SK-N-SH treated with all-trans-retinoic acid at 6 μM for 48 hours (cell line): ENCODE data around the gene STK32B.

Experiments used
- ATAC-seq: fragments of 200-7000 bp; cut with Tn5 transposase; 3 replicates; pipeline ENCODE4 v1.9.1; 2020; ENCODE audit warnings: mild to moderate bottlenecking, moderate library complexity
- ARNTL ChIP-seq: fragments of 450-650 bp; formaldehyde crosslinking; IDR thresholded peaks from 2 replicates; pipeline ENCODE4 v1.5.0; 2020; ENCODE audit warnings: low read depth, mild to moderate bottlenecking, moderate library complexity, borderline replicate concordance
- BACH2 ChIP-seq: fragments of 250-450 bp; sonication (Bioruptor Pico); IDR thresholded peaks from 2 replicates; pipeline ENCODE4 v1.9.0; 2021; ENCODE audit warnings: mild to moderate bottlenecking, borderline replicate concordance
- CSDC2 ChIP-seq: fragments of 250-450 bp; sonication (Bioruptor Pico); IDR thresholded peaks from 2 replicates; pipeline ENCODE4 v1.5.0; 2020; ENCODE audit warnings: mild to moderate bottlenecking, moderate library complexity
- ESRRG ChIP-seq: fragments of 250-450 bp; sonication (Bioruptor Pico); IDR thresholded peaks from 2 replicates; pipeline ENCODE4 v1.6.1; 2021; ENCODE audit warnings: mild to moderate bottlenecking
- GLIS3 ChIP-seq: fragments of 250-450 bp; sonication (Bioruptor Pico); IDR thresholded peaks from 2 replicates; pipeline ENCODE4 v1.5.0; 2020; ENCODE audit warnings: mild to moderate bottlenecking, moderate library complexity
- ISL1 ChIP-seq: fragments of 250-450 bp; sonication (Bioruptor Pico); IDR thresholded peaks from 2 replicates; pipeline ENCODE4 v2.1.2; 2022; ENCODE audit warnings: mild to moderate bottlenecking, moderate library complexity
- OSR1 ChIP-seq: fragments of 250-450 bp; sonication (Bioruptor Pico); IDR thresholded peaks from 2 replicates; pipeline ENCODE4 v1.8.0; 2022; ENCODE audit warnings: moderate library complexity, mild to moderate bottlenecking, inconsistent platforms
- PPARA ChIP-seq: fragments of 250-450 bp; sonication (Bioruptor Pico); IDR thresholded peaks from 2 replicates; pipeline ENCODE4 v1.5.0; 2020; ENCODE audit warnings: mild to moderate bottlenecking, borderline replicate concordance
- SNAI2 ChIP-seq: fragments of 250-450 bp; sonication (Bioruptor Pico); IDR thresholded peaks from 2 replicates; pipeline ENCODE4 v1.5.0; 2020; ENCODE audit warnings: mild to moderate bottlenecking, moderate library complexity
- TOX ChIP-seq: fragments of 250-450 bp; sonication (Bioruptor Pico); IDR thresholded peaks from 2 replicates; pipeline ENCODE4 v1.8.0; 2021; ENCODE audit warnings: mild to moderate bottlenecking, moderate library complexity, borderline replicate concordance
- TSHZ2 ChIP-seq: fragments of 250-450 bp; sonication (Bioruptor Pico); IDR thresholded peaks from 2 replicates; pipeline ENCODE4 v1.5.0; 2020; ENCODE audit warnings: mild to moderate bottlenecking, moderate library complexity
- ZC3H10 ChIP-seq: fragments of 250-450 bp; sonication (Bioruptor Pico); IDR thresholded peaks from 2 replicates; pipeline ENCODE4 v1.5.1; 2021; ENCODE audit warnings: mild to moderate bottlenecking, moderate library complexity
- ZFP3 ChIP-seq: fragments of 250-450 bp; sonication (Bioruptor Pico); IDR thresholded peaks from 2 replicates; pipeline ENCODE4 v1.5.0; 2020; ENCODE audit warnings: mild to moderate bottlenecking, moderate library complexity
- ZFP30 ChIP-seq: fragments of 450-650 bp; formaldehyde crosslinking; IDR thresholded peaks from 2 replicates; pipeline ENCODE4 v1.5.0; 2022; ENCODE audit warnings: mild to moderate bottlenecking, moderate library complexity
- ZNF565 ChIP-seq: fragments of 450-650 bp; formaldehyde crosslinking; conservative IDR thresholded peaks from 2 replicates; pipeline ENCODE4 v1.5.0; 2020; ENCODE audit warnings: low read depth, mild to moderate bottlenecking, moderate library complexity
- ZNF70 ChIP-seq: fragments of 450-650 bp; formaldehyde crosslinking; IDR thresholded peaks from 2 replicates; pipeline ENCODE4 v1.5.0; 2020; ENCODE audit warnings: mild to moderate bottlenecking, moderate library complexity
- ZNF8 ChIP-seq: fragments of 450-650 bp; formaldehyde crosslinking; IDR thresholded peaks from 2 replicates; pipeline ENCODE4 v1.5.0; 2020; ENCODE audit warnings: mild to moderate bottlenecking, moderate library complexity
- TF ChIP-seq, protein P1 (sequence below): fragments of 250-450 bp; sonication (Bioruptor Pico); IDR thresholded peaks from 2 replicates; pipeline ENCODE4 v1.5.1; 2020; ENCODE audit warnings: low read depth, mild to moderate bottlenecking, moderate library complexity
- TF ChIP-seq, protein P2 (sequence below): fragments of 250-450 bp; sonication (Bioruptor Pico); IDR thresholded peaks from 2 replicates; pipeline ENCODE4 v1.8.0; 2021; ENCODE audit warnings: low read depth, mild to moderate bottlenecking, moderate library complexity, borderline replicate concordance
- TF ChIP-seq, protein P3 (sequence below): fragments of 250-450 bp; sonication (Bioruptor Pico); IDR thresholded peaks from 2 replicates; pipeline ENCODE4 v1.8.0; 2020; ENCODE audit warnings: mild to moderate bottlenecking, moderate library complexity, borderline replicate concordance

The STK32B gene

GRCh38 chr4:5120468-5120867 lies 69.2 kb downstream of the STK32B start:
- no peak for TF ChIP-seq ZFP3
- TF ChIP-seq, protein P1, sequence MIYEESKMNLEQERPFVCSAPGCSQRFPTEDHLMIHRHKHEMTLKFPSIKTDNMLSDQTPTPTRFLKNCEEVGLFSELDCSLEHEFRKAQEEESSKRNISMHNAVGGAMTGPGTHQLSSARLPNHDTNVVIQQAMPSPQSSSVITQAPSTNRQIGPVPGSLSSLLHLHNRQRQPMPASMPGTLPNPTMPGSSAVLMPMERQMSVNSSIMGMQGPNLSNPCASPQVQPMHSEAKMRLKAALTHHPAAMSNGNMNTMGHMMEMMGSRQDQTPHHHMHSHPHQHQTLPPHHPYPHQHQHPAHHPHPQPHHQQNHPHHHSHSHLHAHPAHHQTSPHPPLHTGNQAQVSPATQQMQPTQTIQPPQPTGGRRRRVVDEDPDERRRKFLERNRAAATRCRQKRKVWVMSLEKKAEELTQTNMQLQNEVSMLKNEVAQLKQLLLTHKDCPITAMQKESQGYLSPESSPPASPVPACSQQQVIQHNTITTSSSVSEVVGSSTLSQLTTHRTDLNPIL (CRISPR knock-in tag), result no peak
- TF ChIP-seq TOX (CRISPR knock-in tag), result no peak
- no peak for TF ChIP-seq ZNF565 (CRISPR knock-in tag)
- no peak for TF ChIP-seq BACH2 (CRISPR knock-in tag)
- TF ChIP-seq ZC3H10 (CRISPR knock-in tag), result no peak
- TF ChIP-seq GLIS3 (CRISPR knock-in tag), result no peak
- TF ChIP-seq TSHZ2, result no peak
- no peak for TF ChIP-seq ZNF8 (CRISPR knock-in tag)
- no peak for ATAC-seq

DNA sequence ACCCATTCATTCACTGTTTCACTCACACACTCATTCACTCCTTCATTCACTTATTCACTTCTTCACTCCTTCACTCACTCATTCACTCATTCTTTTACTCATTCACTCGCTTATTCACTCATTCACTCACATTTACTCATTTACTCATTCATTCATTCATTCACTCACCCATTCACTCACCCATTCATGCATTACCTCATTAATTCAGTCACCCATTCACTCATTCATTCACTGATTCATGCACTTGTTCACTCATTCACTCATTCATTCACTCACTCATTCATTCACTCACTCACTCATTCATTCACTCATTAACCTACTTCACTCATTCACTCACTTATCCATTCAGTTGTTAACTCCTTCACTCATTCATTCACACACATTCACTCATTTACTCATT lies 70.8 kb downstream of the STK32B start:
- TF ChIP-seq SNAI2 (CRISPR knock-in tag) (no peak), ZNF70 (CRISPR knock-in tag) (no peak), ISL1 (CRISPR knock-in tag) (no peak), GLIS3 (CRISPR knock-in tag) (no peak), TOX (CRISPR knock-in tag) (no peak), TSHZ2 (no peak), ESRRG (no peak), CSDC2 (CRISPR knock-in tag) (no peak), ZNF8 (CRISPR knock-in tag) (no peak), ARNTL (CRISPR knock-in tag) (no peak)
- TF ChIP-seq, protein P2, sequence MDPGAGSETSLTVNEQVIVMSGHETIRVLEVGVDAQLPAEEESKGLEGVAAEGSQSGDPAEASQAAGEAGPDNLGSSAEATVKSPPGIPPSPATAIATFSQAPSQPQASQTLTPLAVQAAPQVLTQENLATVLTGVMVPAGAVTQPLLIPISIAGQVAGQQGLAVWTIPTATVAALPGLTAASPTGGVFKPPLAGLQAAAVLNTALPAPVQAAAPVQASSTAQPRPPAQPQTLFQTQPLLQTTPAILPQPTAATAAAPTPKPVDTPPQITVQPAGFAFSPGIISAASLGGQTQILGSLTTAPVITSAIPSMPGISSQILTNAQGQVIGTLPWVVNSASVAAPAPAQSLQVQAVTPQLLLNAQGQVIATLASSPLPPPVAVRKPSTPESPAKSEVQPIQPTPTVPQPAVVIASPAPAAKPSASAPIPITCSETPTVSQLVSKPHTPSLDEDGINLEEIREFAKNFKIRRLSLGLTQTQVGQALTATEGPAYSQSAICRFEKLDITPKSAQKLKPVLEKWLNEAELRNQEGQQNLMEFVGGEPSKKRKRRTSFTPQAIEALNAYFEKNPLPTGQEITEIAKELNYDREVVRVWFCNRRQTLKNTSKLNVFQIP (CRISPR knock-in tag), result no peak
- TF ChIP-seq, protein P1 (CRISPR knock-in tag), result no peak
- TF ChIP-seq, all 23 proteins: peak for 0
- ATAC-seq, result no peak

DNA sequence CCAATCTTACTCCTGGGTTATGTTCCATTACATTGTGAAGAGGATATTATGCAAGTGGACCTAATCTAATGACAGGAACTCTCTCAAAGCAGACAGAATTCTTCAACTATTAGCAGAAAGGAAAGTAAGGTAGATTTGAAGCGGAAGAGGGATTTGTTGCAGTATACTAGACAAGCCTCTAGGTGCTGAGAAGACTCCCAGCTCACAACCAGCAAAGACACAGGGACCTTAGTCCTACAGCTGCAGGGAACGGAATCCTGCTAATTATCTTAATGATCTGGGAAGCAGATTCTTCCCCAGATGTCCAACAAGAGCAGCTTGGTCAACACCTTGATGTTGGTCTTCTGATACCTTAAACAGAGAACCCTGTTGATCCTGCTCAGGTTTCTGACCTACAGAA lies 73.6 kb downstream of the STK32B start:
- no peak for TF ChIP-seq OSR1 (CRISPR knock-in tag)
- no peak for TF ChIP-seq ZFP30 (CRISPR knock-in tag)
- TF ChIP-seq ZFP3, result no peak
- TF ChIP-seq BACH2 (CRISPR knock-in tag), result no peak
- TF ChIP-seq ARNTL (CRISPR knock-in tag), result no peak
- TF ChIP-seq, protein P3, sequence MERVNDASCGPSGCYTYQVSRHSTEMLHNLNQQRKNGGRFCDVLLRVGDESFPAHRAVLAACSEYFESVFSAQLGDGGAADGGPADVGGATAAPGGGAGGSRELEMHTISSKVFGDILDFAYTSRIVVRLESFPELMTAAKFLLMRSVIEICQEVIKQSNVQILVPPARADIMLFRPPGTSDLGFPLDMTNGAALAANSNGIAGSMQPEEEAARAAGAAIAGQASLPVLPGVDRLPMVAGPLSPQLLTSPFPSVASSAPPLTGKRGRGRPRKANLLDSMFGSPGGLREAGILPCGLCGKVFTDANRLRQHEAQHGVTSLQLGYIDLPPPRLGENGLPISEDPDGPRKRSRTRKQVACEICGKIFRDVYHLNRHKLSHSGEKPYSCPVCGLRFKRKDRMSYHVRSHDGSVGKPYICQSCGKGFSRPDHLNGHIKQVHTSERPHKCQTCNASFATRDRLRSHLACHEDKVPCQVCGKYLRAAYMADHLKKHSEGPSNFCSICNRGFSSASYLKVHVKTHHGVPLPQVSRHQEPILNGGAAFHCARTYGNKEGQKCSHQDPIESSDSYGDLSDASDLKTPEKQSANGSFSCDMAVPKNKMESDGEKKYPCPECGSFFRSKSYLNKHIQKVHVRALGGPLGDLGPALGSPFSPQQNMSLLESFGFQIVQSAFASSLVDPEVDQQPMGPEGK, result no peak
- no peak for TF ChIP-seq SNAI2 (CRISPR knock-in tag)
- TF ChIP-seq, protein P1 (CRISPR knock-in tag), result no peak
- TF ChIP-seq PPARA (CRISPR knock-in tag), result no peak
- no peak for ATAC-seq
